Stimulated activated CD4-positive, alpha-beta T cell treated with anti-CD3 and anti-CD28 coated beads, Interleukin-1b, Interleukin-23, amount 100 ng/mL, for 4 hours (primary cell): ENCODE measurements around the gene CTSD.

ENCODE experiments used
- DNase-seq, 2 donors: peaks; one replicate each; pipeline ENCODE4 v3.0.0-alpha.2; 2020; ENCODE audit warnings: low read depth in 2 of 2

Gene CTSD

DNA sequence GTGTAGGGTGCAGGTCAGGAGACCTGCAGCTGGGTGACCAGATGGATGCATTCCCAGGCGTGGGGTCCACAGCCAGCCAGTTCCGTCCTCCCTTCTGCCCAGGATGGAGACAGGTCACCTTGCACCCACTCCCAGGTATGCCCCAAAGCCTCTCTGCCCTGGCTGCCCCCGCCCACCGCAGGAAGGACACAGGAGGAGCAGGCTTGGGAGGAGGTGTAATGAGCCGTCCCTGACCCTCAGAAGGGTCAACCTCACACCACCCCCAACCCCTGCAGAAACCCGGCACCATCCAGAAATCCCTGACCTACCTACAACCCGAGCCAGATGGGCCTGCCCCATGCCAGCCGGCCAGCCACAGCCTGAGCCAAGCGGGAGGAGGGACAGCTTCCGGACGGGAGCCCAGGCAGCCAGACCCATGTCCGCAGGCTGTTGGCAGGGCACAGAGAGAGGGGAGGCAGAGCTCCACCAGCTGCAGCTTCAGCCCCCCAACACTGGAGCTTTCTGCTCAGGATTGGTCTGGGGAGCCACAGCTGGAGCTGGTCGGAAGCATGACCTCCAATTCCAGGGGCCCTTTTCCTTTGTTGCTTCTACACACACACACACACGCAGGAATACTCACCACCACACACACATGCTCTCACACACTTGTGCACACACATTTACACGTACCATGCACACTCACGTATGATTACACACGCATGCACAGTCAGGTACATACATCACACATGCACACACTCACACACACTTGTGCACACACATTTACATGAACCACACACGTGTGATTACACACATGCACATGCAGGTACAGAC is 18.6 kb downstream of the CTSD start:
- DNase-seq = no peak

GRCh38 chr11:1744137-1744886 is 19.4 kb downstream of the CTSD start:
- no peak for DNase-seq

DNA sequence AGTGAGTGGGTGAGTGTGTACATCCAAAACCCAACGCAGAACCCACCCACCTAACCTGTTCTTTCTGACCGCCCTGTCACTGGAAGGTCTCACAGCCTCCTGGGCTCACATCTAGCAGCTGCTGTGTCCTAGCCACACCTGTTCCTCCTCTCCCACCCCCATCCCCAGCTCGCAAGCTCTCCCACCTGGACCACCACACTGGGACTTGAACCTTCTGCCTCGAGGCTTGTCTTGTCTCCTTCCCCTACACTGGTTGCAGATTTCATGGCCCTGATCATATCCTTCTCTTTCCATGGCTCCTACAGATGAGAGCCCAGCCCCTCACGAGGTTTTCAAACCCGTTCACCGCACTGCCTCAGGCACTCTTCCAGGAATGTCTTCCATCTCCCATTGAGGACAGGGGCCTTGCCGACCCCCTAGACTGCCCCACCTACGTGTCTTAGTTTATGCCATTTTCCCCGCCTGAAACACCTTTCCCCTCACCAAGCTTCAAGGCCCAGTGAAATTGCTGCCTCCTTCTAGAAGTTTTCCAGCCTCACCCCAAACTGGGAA is 20.1 kb downstream of the CTSD start:
- no peak for DNase-seq

GRCh38 chr11:1742869-1743584 is 20.7 kb downstream of the CTSD start:
- DNase-seq = no peak

DNA sequence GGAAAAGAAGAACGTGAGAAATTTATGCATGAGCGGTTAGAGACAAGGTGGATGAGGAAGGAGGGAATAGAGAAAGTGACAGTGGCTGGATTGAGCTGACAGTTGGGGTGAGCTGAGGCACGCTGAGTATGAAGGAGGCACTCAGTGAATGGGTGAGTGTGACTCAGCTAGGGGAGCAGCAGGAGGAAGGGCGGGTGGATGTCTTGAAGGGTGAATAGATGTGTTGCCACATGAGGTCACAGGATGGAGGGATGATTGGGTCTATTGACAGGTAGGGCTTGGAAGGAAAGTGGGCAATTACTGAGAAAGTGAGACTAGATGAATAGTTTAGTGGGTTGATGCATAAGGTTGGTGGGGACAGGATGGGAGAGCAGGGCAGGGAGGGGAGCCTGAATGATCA is 21.4 kb downstream of the CTSD start:
- no peak for DNase-seq

DNA sequence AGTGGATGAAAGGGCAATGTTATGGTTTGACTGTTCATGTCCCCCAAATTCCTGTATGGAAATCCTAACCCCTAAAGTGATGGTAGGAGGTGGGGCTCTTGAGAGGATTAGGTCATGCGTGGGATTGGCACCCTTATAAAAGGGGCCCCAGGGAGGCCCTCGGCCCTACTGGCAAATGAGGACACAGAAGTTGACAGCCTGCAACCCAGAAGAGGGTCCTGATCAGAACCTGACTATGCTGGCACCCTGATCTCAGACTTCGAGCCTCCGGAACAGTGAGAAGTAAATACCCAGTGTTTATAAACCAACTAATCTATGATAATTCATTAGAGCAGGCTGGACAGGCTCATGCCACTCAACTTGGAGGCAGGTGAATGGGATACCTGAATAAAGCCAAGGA is 22.0 kb downstream of the CTSD start:
- no peak for DNase-seq

GRCh38 chr11:1740786-1741530 is 22.8 kb downstream of the CTSD start:
- no peak for DNase-seq

GRCh38 chr11:1739576-1739975 is 24.2 kb downstream of the CTSD start:
- no peak for DNase-seq

DNA sequence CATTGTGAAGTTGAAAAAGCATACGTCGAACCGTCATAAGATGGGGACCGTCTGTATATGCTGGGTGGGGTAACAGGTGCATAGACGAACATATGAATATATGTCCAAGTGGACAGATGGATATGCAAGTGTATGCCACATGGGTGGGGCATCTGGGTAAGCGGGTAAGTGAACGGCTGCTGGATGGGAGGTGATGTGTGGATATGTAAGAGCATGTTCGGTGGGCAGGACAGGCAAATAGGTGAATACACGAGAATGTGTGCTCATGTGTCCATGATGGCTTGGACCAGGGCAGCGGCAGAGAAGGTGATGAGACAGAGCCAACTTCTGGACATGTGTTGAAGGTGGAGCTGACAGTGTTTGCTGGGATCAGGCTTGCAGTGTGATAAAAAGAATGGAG is 25.3 kb downstream of the CTSD start:
- DNase-seq = no peak

DNA sequence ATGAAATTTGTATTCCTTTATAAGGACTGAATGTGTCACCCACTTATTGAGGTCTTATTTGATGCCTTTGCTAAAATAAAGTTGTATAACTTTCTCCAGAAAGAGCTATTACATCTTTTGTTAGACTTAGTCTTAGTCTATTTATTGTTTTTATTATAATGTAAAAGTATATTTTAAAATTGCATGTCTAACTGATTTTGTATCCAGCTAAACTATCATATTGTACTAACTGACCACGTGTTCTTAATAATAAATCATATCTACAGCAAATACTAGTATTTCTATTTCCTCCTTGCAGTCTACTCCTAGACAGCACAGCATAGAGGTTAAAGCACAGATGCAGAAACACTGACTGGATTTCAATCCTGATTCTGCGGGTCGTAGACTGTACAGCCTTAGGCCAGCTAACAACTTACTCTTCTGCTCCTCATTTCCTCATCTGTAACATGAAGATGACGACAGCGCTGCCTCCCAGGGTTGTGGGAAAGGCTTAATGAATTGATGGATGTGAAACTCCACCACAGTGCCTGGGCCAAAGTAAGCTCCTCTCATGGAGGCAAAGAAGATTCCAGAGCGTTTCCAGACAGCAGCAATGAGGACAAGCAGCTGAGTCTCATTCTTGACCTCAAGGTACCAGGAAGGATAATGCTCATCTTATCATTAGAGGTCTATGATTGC is 26.5 kb downstream of the CTSD start:
- no peak for DNase-seq

DNA sequence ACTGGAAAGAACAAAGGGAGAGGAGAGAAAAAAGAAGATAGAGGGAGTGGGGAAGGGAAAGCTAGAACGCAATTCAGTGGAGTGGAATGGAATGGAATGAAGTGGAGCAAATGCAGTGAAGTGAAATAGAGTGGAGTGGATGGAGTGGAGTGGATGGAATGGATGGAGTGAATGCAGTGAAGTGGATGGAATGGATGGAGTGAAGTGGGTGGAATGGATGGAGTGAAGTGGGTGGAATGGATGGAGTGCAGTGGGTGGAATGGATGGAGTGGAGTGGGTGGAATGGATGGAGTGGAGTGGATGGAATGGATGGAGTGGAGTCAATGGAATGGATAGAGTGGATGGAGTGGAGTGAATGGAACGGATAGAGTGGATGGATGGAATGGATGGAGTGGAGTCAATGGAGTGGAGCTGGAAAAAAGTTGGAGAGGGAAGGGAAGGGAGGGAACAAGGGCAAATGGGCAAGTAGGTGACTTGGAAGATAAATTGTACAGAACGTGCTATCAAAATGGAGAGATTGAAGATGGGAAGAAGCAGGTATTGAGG is 27.2 kb downstream of the CTSD start:
- DNase-seq = no peak

GRCh38 chr11:1735271-1735670 is 28.5 kb downstream of the CTSD start:
- no peak for DNase-seq

GRCh38 chr11:1734641-1735081 is 29.1 kb downstream of the CTSD start:
- no peak for DNase-seq

DNA sequence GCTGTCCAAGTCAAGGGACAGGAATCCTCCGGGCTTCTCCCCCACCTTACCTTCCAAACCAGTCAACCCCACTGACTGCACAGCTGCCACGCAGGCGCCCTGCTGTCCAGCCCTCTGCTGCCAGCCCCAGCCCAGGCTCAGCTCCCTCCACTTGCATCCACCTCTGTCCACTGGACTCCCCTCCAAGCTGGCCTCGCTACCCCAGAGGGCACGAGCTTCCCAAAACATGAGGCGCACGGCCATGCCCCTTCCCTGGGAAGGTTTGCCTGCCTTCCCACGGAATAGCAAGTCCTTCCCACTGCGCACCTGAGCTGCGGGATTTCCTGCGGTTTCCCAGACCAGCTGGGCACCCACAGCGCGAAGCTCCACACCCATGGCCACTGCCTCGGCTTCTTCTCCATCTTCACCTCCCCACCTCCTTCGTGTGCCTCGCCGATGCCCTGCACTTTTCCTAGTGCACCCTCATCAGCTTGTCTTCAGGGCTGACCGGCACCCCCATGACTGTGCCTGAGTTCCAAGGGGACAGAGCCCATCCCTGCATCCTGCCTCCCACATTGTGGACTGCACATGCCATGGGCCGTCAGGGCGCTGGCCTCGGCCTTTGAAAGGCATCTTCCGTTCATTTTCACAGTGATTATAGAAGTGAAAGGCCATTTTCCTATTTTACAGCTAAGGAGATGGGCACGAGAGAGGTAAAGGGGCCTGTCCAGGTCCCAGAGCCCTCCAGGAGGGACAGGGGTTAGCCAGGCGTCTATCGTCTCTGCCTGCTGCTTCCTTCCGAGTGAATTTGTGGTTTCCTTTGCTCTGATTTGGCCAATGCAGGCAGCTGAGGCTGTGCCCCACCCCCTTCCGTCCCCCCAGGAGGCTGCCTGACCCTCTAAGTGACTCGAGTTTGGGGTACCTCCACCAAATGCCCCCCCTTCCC is 29.7 kb downstream of the CTSD start:
- DNase-seq = no peak

GRCh38 chr11:1733009-1733715 is 30.6 kb downstream of the CTSD start:
- no peak for DNase-seq

DNA sequence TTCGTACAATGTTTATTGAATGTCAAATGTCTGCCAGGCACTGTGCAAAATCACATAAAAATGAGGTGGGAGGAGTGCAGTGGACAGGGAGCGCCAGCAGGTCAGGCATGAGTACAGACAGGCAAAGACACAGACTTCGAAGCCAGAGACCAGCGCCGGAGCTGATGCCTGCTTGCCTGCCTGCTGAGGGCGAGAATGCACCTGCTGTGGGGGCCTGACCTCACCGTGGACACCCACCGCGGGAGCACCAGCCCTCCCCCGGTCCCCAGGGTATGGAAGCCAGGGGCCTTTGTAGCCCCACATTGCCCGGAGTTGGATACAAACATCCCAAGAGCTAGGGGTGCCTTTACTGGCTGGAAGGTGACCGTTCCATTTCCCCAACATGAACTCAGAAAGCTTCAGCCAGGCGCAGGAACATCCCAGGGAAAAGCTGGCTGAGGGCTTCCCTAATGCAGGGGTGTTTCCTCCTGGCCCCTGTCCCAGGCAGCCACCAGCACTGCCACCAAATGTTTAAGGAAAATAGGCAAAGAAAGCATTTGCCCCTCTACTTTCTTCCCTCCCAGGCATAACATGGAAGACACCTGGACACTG is 31.2 kb downstream of the CTSD start:
- no peak for DNase-seq

DNA sequence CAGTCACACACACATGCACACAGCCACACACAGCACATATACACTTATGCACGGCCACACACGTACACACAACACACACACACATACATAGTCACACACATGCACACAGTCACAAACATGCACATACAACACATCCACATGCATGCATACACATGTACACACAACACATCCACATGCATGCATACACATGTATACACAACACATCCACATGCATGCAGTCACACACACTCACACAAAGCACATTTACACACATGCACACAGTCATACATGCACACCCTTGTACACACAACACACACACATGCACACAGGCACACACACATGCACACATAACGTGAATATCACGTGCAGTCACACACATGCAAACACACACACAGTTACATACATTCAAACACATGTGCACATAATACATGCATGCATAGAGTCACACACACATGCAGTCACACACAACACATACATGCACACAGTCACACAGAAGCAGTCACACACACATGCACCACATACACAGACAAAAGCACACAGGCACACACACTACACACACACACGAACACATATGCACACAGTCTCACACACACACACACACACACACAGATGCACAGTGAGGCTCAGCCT is 32.2 kb downstream of the CTSD start:
- DNase-seq = no peak

GRCh38 chr11:1730059-1730629 is 33.6 kb downstream of the CTSD start:
- DNase-seq = no peak
